Umbilical cord (tissue), 2 donors: Measurements from ENCODE around the gene MGAT3. TPM values are rescaled to one million over a fixed set of nuclear protein-coding genes. Genes with fewer than 3 reads are reported as not detected.
"Not testable (repeated sequence)": the region's sequence is repeated elsewhere in the genome, so short reads cannot be mapped to it uniquely, and the experiment has no call there.

ENCODE experiments used
- DNase-seq: peaks from one replicate; pipeline ENCODE4 v3.0.0-alpha.2; 2015; ENCODE audit warnings: low spot score
- total RNA-seq: library from RNA; depleted of rRNA; stranded (reverse); fragments of >200 nt; gene quantifications from one replicate; pipeline ENCODE4 v1.2.3, GENCODE V29; 2014; ENCODE audit warnings: low replicate concordance; ENCODE audit not compliant: insufficient read depth

Gene MGAT3
- total RNA-seq, 1 donor from 2014 or later = 2.2 TPM

GRCh38 chr22:39512026-39512425 is 55.2 kb downstream of the MGAT3 start:
- no peak for DNase-seq

- no peak for DNase-seq
These were observed 57.0 kb downstream of the MGAT3 start for GRCh38 chr22:39513791-39514190.

DNA sequence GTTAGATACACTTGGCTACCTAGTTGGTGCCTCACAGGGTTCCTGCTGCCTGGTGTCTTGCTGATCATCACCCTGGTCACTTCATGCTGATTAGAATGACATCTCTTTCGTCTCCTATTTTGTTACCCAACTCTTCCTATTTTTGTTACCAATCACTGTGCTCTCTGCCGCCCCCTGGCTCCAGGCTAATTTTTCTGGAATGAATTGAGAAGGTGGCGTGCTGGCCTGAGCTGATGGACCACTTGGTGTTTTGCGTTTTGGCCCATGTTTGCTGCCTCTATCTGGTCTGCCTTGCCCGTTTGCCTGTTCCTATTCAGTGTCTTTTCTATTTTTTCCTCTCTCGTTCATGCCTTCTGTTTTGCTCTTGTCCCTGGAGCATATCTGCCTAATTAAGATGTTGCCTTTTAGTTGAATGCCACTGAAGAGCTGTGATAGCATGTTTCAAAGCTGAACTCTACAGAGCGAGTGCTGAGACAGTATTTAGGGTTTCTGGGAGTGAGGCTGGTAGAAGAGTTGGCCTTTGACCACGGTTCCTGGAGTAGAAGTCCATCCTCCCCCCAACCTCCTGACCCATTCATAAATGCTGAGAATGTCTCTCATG is 57.7 kb downstream of the MGAT3 start:
- DNase-seq = no peak

DNA sequence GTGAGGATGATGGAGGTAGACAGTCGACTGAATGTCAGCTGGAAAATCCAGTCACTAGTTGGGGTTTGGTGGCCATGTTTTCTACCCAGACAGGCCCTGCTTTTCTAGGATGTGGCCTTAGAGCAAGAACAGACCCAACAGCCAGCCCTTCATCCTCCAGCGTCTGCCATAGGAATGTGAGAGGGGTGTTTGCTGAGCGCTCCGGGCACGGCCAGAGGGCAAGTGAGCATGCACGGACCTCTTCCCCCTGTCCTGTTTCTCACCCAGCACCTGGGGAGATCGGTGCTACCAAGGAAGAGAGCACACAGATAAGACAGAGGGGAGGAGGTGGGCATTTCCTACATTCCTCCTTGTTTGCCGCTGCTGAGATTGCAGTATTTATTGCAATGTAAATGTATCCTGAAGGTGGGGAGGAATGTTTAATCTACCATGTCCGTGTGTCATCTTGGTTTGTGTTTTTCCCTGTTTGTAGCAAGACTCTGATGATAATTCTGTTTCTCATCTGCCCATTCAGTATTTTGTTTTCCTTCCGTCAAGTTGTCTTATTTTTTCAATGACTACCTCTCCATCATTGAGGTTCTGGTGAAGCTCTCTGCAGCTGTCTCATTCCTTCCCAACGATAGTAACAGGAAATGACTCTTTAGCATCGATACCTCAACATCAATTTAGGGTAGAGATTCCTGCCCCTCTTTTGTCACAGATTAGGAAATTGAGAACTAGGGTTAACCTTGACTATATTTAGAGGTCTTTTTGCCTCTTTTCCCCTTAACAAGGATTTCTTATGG is 58.6 kb downstream of the MGAT3 start:
- no peak for DNase-seq

- DNase-seq = no peak
These were observed 60.7 kb downstream of the MGAT3 start for GRCh38 chr22:39517470-39517869.

GRCh38 chr22:39518144-39518786 is 61.5 kb downstream of the MGAT3 start:
- no peak for DNase-seq

GRCh38 chr22:39518996-39519680 is 62.3 kb downstream of the MGAT3 start:
- peak; percentile 79 for DNase-seq

DNA sequence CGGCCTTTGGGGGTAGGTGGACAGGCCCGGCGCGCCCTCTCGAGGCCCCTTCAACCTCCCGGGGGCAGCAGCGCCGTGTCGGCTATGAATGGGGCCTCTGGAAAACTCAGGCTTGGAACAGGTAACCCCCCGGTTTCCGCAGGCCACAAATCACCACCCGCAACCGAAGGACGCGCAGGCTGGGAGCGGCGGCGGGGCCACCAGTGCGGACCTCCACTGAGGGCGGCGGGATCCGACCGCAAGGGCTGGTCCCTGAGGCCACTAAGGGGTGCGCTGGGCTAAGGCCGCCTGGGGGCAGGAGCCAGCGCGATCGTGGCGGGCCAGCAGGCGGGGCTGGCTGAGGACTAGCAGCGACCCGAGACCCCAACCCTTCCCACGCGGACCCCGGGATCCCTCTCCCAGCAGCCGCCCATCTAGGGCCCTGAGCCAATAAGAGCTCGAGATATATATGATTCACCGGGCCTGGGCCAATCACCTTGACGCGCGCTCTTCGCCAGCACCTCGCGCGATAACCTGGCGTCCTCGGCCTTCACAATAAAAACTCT is 62.9 kb downstream of the MGAT3 start:
- peak; percentile 99 for DNase-seq

GRCh38 chr22:39520226-39521105 is 63.7 kb downstream of the MGAT3 start, which contains the start of gene ATF4:
Gene ATF4 (plus strand): TSS chr22:39520562. CDS start chr22:39521446, 884 bp downstream.
- DNase-seq = peak; percentile 80

DNA sequence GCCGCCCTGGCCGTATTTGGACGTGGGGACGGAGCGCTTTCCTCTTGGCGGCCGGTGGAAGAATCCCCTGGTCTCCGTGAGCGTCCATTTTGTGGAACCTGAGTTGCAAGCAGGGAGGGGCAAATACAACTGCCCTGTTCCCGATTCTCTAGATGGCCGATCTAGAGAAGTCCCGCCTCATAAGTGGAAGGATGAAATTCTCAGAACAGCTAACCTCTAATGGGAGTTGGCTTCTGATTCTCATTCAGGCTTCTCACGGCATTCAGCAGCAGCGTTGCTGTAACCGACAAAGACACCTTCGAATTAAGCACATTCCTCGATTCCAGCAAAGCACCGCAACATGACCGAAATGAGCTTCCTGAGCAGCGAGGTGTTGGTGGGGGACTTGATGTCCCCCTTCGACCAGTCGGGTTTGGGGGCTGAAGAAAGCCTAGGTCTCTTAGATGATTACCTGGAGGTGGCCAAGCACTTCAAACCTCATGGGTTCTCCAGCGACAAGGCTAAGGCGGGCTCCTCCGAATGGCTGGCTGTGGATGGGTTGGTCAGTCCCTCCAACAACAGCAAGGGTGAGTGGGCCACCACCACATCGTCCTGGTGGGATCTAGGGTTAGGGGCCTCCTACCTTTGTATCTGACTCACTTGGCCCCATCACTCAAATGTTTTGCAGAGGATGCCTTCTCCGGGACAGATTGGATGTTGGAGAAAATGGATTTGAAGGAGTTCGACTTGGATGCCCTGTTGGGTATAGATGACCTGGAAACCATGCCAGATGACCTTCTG is 64.5 kb downstream of the MGAT3 start:
- not testable (repeated sequence) for DNase-seq

DNA sequence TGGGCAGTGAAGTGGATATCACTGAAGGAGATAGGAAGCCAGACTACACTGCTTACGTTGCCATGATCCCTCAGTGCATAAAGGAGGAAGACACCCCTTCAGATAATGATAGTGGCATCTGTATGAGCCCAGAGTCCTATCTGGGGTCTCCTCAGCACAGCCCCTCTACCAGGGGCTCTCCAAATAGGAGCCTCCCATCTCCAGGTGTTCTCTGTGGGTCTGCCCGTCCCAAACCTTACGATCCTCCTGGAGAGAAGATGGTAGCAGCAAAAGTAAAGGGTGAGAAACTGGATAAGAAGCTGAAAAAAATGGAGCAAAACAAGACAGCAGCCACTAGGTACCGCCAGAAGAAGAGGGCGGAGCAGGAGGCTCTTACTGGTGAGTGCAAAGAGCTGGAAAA is 65.3 kb downstream of the MGAT3 start:
- DNase-seq = not testable (repeated sequence)

- no peak for DNase-seq
These were observed 65.9 kb downstream of the MGAT3 start for GRCh38 chr22:39522567-39523300.

DNA sequence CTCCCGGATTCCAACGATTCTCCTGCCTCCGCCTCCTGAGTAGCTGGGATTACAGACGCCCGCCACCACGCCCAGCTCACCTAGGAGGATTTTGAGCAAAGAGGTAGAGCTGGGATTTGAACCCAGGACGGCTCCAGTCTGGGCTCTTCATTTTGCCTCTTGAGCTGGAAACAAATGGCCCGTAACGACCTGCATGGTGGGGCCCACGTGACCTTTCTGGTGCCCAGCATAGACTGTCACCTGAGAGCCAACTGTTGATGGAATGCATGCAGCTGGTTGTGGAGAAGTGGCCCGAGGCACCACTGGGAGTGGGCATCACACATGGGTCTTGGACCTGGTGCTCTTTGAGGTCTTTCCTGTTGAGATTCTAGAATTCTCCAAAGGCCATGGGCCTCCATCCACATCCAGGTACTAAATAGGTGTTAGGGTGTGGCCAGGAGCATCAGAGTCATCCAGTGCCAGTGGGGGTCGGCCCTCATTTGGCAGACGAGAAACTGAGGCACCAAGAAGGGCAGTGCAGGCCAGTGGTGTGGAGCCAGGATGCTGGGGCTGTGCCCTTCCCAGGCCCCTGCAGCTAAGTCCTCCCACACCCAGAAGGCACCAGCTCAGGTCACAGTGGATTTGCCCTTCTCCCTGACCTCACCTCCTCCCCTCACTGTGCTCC is 67.4 kb downstream of the MGAT3 start:
- no peak for DNase-seq

GRCh38 chr22:39524753-39525657 is 68.2 kb downstream of the MGAT3 start:
- DNase-seq = no peak

DNA sequence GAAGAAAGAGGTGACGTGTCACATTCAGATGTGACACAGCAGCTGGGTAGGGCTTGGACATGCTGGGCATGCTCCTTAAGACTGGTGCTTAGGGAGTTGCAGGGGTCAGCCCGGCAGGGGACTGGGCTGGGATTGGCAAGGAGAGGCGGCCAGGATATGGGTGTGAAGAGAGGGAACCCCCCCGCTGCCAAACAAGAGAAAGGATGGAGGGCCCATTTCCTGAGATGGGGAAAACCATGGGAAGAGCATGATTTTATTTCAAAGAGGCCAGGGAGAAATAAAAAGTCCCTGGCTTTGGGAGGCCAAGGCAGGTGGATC is 68.8 kb downstream of the MGAT3 start:
- DNase-seq = no peak

DNA sequence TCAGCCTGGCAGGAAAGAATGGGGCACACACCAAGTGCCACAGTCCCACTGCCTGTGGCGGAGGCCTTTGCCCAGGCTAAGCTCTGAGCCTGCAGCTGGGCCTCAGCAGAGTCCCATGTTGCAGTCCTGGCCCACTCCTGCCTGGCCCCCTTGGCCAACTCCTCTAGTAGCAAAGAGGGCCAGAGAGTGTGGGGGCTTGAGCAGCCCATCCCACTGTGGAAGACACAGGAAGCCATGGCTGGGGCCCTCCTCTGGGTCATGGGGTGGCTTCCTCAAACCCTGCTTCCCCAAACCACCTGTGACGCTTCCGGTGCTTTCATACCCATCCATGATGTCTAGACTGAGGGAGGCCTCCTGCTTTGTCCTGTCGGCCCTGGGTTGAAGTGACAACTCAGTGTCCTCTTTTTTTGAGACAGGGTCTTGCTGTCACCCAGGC is 69.9 kb downstream of the MGAT3 start:
- DNase-seq = no peak

GRCh38 chr22:39527481-39527961 is 70.7 kb downstream of the MGAT3 start:
- DNase-seq = no peak
